Keratinocyte (primary cell): ENCODE data around the gene FHAD1.

Source experiments
- EZH2 ChIP-seq: IDR thresholded peaks from one replicate; pipeline ENCODE4 v1.6.1; 2012; ENCODE audit warnings: inconsistent platforms, mild to moderate bottlenecking, low read length, moderate library complexity
- TF ChIP-seq, protein P1 (sequence below), 3 experiments: IDR thresholded peaks in 1 of 3; conservative IDR thresholded peaks in 1 of 3; optimal IDR thresholded peaks in 1 of 3; 2 replicates in 2 of 3; 3 replicates in 1 of 3; pipeline versions ENCODE3 to v1.5.1; 2011; ENCODE audit warnings: low read length in 3 of 3, mild to moderate bottlenecking in 3 of 3, moderate library complexity in 2 of 3, control low read depth in 1 of 3, inconsistent platforms in 1 of 3; ENCODE audit not compliant: insufficient read depth in 2 of 3; ENCODE audit errors: extremely low read depth in 1 of 3

DNA sequence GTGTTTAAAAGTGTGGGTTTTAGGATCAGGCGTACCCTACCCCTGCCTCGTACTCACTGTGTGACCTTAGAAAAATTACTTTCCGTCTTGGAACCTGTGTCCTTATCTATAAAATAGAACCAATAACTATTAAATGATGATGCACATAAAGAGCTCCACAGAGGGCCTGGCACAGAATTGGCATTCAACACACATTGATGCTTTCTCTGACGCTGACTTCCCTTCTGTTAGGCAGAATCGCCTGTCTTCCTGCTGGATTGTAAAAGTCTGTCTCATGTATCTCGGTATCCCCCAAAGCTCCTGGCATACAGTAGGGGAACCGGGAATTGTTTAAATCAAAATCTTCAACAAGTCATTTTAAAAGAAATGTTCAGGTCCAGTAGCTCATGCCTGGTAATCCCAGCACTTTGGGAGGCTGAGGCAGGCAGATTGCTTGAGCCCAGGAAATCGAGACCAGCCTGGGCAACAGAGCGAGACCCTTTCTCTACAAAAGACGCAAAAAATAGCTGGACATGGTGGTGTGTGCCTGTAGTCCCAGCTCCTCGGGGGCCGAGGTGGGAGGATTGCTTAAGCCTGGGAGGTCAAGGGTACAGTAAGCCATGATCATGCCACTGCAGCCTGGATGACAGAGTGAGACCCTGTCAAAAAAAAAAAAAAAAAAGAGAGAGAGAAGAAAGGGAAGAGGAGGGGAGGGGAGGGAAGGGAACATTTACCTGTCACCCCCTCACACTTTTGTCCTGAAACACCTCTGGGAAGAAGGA lies 41.3 kb upstream of the FHAD1 start:
- TF ChIP-seq, protein P1, sequence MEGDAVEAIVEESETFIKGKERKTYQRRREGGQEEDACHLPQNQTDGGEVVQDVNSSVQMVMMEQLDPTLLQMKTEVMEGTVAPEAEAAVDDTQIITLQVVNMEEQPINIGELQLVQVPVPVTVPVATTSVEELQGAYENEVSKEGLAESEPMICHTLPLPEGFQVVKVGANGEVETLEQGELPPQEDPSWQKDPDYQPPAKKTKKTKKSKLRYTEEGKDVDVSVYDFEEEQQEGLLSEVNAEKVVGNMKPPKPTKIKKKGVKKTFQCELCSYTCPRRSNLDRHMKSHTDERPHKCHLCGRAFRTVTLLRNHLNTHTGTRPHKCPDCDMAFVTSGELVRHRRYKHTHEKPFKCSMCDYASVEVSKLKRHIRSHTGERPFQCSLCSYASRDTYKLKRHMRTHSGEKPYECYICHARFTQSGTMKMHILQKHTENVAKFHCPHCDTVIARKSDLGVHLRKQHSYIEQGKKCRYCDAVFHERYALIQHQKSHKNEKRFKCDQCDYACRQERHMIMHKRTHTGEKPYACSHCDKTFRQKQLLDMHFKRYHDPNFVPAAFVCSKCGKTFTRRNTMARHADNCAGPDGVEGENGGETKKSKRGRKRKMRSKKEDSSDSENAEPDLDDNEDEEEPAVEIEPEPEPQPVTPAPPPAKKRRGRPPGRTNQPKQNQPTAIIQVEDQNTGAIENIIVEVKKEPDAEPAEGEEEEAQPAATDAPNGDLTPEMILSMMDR (optimal IDR thresholded peaks at IDR 0.05 in 1 of 3, IDR thresholded peaks at IDR 0.05 in 1 of 3, conservative IDR thresholded peaks at IDR 0.05 in 1 of 3; ENCODE audit: extremely low read depth in 1 of 3, insufficient read depth in 2 of 3, low read length in 3 of 3), result no peak
- no peak for TF ChIP-seq EZH2
